GM18867 (cell line): ENCODE data around the gene VRK3.

Source experiments
- ATAC-seq: cut with Tn5 transposase; IDR thresholded peaks from one replicate; pipeline ENCODE4 v1.9.1; 2021; ENCODE audit warnings: mild to moderate bottlenecking, moderate library complexity; ENCODE audit not compliant: unreplicated experiment

The VRK3 gene

GRCh38 chr19:50036908-50037307 lies 11.7 kb upstream of the VRK3 start:
- no peak for ATAC-seq

- ATAC-seq = no peak
Observed at GRCh38 chr19:50030937-50031336, 5.8 kb upstream of the VRK3 start.

- no peak for ATAC-seq
Observed at GRCh38 chr19:50030225-50030624, 5.1 kb upstream of the VRK3 start.

- no peak for ATAC-seq
Observed at GRCh38 chr19:50026550-50026906, 1.4 kb upstream of the VRK3 start.

GRCh38 chr19:50025794-50026549 lies 800 bp upstream of the VRK3 start, which contains the start of gene ZNF473:
ZNF473 (plus strand) TSS chr19:50026005; CDS start chr19:50031083, 5,078 bp downstream.
- ATAC-seq = peak; percentile 70

- no peak for ATAC-seq
Observed at GRCh38 chr19:50024719-50025021, 502 bp downstream of the VRK3 start.

GRCh38 chr19:50022823-50023222 lies 2.3 kb downstream of the VRK3 start:
- no peak for ATAC-seq

- ATAC-seq = no peak
Observed at GRCh38 chr19:50020481-50020880, 4.7 kb downstream of the VRK3 start.

GRCh38 chr19:50016225-50016807 lies 8.9 kb downstream of the VRK3 start:
- no peak for ATAC-seq

GRCh38 chr19:50008532-50008931 lies 16.6 kb downstream of the VRK3 start:
- no peak for ATAC-seq

GRCh38 chr19:50007947-50008346 lies 17.2 kb downstream of the VRK3 start:
- ATAC-seq = no peak

- no peak for ATAC-seq
Observed at GRCh38 chr19:50007170-50007569, 18.0 kb downstream of the VRK3 start.

- ATAC-seq = no peak
Observed at GRCh38 chr19:50005428-50005827, 19.7 kb downstream of the VRK3 start.

- no peak for ATAC-seq
Observed at GRCh38 chr19:50003810-50004419, 21.3 kb downstream of the VRK3 start.

GRCh38 chr19:50003254-50003788 lies 21.9 kb downstream of the VRK3 start:
- no peak for ATAC-seq

GRCh38 chr19:50002386-50002960 lies 22.7 kb downstream of the VRK3 start:
- ATAC-seq = no peak

- no peak for ATAC-seq
Observed at GRCh38 chr19:50001775-50002174, 23.4 kb downstream of the VRK3 start.

GRCh38 chr19:50000841-50001557 lies 24.2 kb downstream of the VRK3 start:
- ATAC-seq = no peak

GRCh38 chr19:50000038-50000840 lies 24.9 kb downstream of the VRK3 start:
- no peak for ATAC-seq

GRCh38 chr19:49999371-50000010 lies 25.7 kb downstream of the VRK3 start:
- ATAC-seq = no peak
